Thymus (tissue), 11 donors: ENCODE measurements around the gene CPVL. TPM values are rescaled to one million over a fixed set of nuclear protein-coding genes. Genes with fewer than 3 reads are reported as not detected.

Source experiments
- DNase-seq, 9 donors: peaks; one replicate each; pipeline ENCODE4 v3.0.0-alpha.2; 2013; ENCODE audit warnings: low spot score in 9 of 9, low read depth in 6 of 9, missing footprints in 1 of 9
- H3K27ac ChIP-seq, 2 donors: one replicate each; pipeline ENCODE4 v1.5.1; 2013; ENCODE audit warnings: control low read depth in 1 of 2, low read depth in 1 of 2, low read length in 1 of 2, mild to moderate bottlenecking in 1 of 2, moderate library complexity in 1 of 2
- H3K27me3 ChIP-seq, 2 donors: one replicate each; pipeline ENCODE4 v1.5.1; 2013; ENCODE audit warnings: low read length in 1 of 2; ENCODE audit not compliant: control insufficient read depth in 2 of 2, insufficient read depth in 1 of 2
- H3K36me3 ChIP-seq, 2 donors: one replicate each; pipeline ENCODE4 v1.5.1; 2013; ENCODE audit warnings: low read length in 1 of 2, mild to moderate bottlenecking in 1 of 2, moderate library complexity in 1 of 2; ENCODE audit not compliant: control insufficient read depth in 2 of 2, insufficient read depth in 2 of 2
- H3K4me1 ChIP-seq, 2 donors: one replicate each; pipeline ENCODE4 v1.5.1; 2013; ENCODE audit warnings: low read length in 2 of 2; ENCODE audit not compliant: control insufficient read depth in 2 of 2, insufficient read depth in 2 of 2
- H3K4me3 ChIP-seq, 2 donors: one replicate each; pipeline ENCODE4 v1.5.1; 2013; ENCODE audit warnings: low read length in 2 of 2, control low read depth in 1 of 2, mild to moderate bottlenecking in 1 of 2
- H3K9me3 ChIP-seq, 2 donors: one replicate each; pipeline ENCODE4 v1.5.1; 2013; ENCODE audit warnings: low read length in 1 of 2, mild to moderate bottlenecking in 1 of 2; ENCODE audit not compliant: control insufficient read depth in 2 of 2, insufficient read depth in 1 of 2
- WGBS: extraction: QIAGEN DNeasy Blood & Tissue Kit; methylation state at CpG from one replicate; pipeline ENCODE4 v1.1.7; 2013; 5-methylcytosine and 5-hydroxymethylcytosine counted together
- polyA plus RNA-seq: library from polyadenylated mRNA; stranded (reverse); fragments of 200-250 nt; gene quantifications from one replicate; pipeline ENCODE4 v1.2.3, GENCODE V29; 2013
- total RNA-seq: library from RNA; stranded (reverse); fragments of 120-200 nt; gene quantifications from one replicate; pipeline ENCODE4 v1.2.4, GENCODE V29; 2013
- donor health status: healthy.

The CPVL gene
- total and polyA plus RNA-seq, 2 donors: 112 to 125 TPM

- WGBS: 98% methylated on average over 3 of the region's 3 CpGs
These were observed 83.1 kb downstream of the CPVL start for GRCh38 chr7:29063236-29063635.

DNA sequence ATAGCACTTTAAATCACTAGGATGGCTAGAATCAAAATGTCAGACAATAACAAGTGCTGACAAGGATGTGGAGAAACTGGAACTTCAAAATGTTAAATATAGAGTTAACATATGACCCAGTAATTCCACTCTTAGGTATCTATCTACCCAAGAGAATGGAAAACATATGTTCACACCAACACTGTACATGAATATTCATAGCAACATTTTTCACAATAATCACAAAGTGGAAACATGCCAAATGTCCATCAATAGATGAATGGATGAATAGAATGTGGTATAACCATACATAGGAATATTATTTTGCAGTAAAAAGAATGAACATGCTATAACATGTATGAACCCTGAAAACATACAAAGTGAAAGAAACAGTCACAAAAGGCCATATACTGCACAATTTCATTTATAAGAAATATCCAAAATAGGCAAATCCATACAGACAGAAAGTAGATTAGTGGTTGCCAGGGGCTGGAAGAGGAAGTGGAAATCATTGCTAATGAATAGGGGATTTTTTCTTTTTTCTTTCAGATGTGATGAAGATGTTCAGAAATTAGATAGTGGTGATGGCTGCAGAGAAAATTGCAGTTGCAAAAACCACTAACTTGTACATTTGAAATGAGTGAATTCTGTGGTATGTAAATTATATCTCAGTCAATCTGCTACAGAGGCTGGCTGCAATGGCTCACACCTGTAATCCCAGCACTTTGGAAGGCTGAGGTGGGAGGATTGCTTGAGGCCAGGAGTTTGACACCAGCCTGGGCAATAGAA is 93.0 kb downstream of the CPVL start:
- Histone ChIP-seq H3K27me3 (no peaks in the 10 kb centered on the region), H3K4me1 (no peaks in the 10 kb centered on the region), H3K9me3 (no peaks in the 10 kb centered on the region), H3K4me3 (no peak overlapping the region), H3K27ac (no peak overlapping the region), H3K36me3 (no peaks in the 10 kb centered on the region)
- no peak for DNase-seq

More at GRCh38 chr7:29063236-29063635, 83.1 kb downstream of the CPVL start:
- no peak for DNase-seq
- Histone ChIP-seq H3K9me3 (no peaks in the 10 kb centered on the region), H3K36me3 (no peaks in the 10 kb centered on the region), H3K4me1 (no peaks in the 10 kb centered on the region), H3K4me3 (no peak overlapping the region), H3K27me3 (no peaks in the 10 kb centered on the region), H3K27ac (no peak overlapping the region)

DNA sequence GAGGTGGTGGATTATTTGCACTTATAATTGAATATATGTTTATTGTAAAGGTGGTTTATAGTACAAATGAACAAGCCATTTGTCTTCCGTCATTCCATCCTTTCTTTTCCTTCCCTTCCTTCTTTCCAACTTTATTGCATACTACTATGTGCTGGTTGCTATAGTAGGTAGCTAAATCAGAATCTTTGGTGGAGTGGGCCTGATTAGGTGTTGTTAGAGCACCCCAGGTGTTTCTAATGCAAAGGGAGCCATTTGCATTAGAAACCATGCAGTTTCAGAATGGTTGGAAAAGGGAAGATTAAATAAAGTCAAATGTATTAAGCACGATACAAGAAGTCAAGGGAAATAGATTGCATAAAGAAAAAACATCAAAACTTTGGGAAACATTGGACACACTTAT is 99.4 kb downstream of the CPVL start:
- WGBS: 96% methylated on average over 2 of the region's 2 CpGs
- no peak overlapping the region for H3K27ac ChIP-seq
- DNase-seq: no peak
- H3K9me3 ChIP-seq: no peaks in the 10 kb centered on the region
- H3K27me3 ChIP-seq: no peaks in the 10 kb centered on the region
- H3K4me3 ChIP-seq: no peak overlapping the region
- H3K4me1 ChIP-seq: no peaks in the 10 kb centered on the region
- H3K36me3 ChIP-seq: no peaks in the 10 kb centered on the region

DNA sequence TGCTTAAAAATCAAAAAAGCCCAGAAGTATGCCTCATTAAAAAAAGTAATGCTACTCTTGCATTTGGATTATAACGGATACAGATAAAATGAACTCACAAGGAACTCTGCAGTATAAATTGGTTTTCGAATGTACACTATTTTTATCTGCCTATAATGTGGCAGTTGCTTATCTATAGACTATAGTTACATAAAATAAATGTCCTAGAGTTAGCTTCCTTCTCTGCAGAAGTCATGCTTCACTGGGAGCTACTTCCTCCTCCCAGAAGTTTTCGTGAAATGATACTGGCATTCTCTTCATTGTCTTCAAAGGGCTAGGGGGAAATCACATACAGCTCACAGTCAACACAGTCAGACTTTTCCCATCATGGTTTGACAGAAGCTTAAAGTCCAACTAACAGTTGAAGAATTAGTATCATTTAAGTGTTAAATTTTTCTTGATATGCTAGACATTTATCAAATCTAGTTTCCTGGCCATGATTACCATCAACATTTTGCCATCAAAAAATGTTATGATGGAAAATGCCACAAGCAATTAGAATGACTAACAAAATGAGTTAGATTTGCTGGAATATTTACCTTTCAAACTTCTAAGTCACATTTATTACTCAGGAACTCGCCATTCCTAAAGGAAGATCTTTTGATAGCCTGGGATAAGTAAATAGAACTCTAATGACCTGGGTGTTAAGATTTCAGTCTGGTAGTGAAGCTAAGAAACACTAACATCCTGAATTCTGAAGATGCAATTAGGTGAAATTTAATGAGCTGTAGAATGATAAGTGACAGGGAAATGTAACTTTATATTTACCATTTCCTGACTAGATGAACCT is 100.9 kb downstream of the CPVL start:
- no peaks in the 10 kb centered on the region for H3K4me1 ChIP-seq
- no peaks in the 10 kb centered on the region for H3K36me3 ChIP-seq
- 94% methylated on average over 4 of the region's 4 CpGs for WGBS
- no peak overlapping the region for H3K27ac ChIP-seq
- DNase-seq: no peak
- no peaks in the 10 kb centered on the region for H3K9me3 ChIP-seq
- H3K27me3 ChIP-seq: no peaks in the 10 kb centered on the region
- H3K4me3 ChIP-seq: no peak overlapping the region

GRCh38 chr7:29044554-29044953 is 101.8 kb downstream of the CPVL start:
- no peaks in the 10 kb centered on the region for H3K9me3 ChIP-seq
- no peaks in the 10 kb centered on the region for H3K27me3 ChIP-seq
- no peak overlapping the region for H3K4me3 ChIP-seq
- no peaks in the 10 kb centered on the region for H3K4me1 ChIP-seq
- DNase-seq: no peak
- H3K27ac ChIP-seq: no peak overlapping the region
- WGBS: 97% methylated on average over 5 of the region's 5 CpGs
- H3K36me3 ChIP-seq: no peaks in the 10 kb centered on the region

DNA sequence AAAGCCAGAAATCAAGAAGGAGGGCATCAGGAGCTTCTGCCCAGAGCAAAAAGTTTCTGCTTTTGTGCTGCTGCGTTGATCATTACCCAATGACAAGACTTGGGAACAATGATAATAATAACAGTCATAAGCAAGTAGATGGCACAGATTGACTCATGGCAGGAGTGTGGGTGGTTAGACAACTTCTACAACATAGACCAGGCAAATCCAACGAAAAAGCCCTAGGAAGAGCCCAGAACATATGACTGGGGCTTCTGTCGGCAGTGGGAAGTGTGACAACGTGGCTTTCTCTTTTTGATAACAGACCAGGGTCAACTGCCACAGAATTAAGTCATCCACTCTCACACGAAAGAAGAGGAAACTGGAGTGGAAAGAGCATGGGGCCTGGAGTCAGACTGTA is 102.8 kb downstream of the CPVL start:
- H3K27ac ChIP-seq: no peak overlapping the region
- no peaks in the 10 kb centered on the region for H3K9me3 ChIP-seq
- no peak overlapping the region for H3K4me3 ChIP-seq
- H3K4me1 ChIP-seq: no peaks in the 10 kb centered on the region
- no peaks in the 10 kb centered on the region for H3K36me3 ChIP-seq
- WGBS: 97% methylated on average over 5 of the region's 5 CpGs
- no peaks in the 10 kb centered on the region for H3K27me3 ChIP-seq
- DNase-seq: no peak

GRCh38 chr7:29042824-29043231 is 103.5 kb downstream of the CPVL start:
- H3K9me3 ChIP-seq: no peaks in the 10 kb centered on the region
- no peak for DNase-seq
- 97% methylated on average over 4 of the region's 4 CpGs for WGBS

GRCh38 chr7:29041991-29042390 is 104.3 kb downstream of the CPVL start:
- no peaks in the 10 kb centered on the region for H3K27me3 ChIP-seq

More at GRCh38 chr7:29042824-29043231, 103.5 kb downstream of the CPVL start:
- H3K36me3 ChIP-seq: no peaks in the 10 kb centered on the region
- no peaks in the 10 kb centered on the region for H3K27me3 ChIP-seq
- H3K27ac ChIP-seq: no peak overlapping the region
- H3K4me1 ChIP-seq: no peaks in the 10 kb centered on the region
- H3K4me3 ChIP-seq: no peak overlapping the region

DNA sequence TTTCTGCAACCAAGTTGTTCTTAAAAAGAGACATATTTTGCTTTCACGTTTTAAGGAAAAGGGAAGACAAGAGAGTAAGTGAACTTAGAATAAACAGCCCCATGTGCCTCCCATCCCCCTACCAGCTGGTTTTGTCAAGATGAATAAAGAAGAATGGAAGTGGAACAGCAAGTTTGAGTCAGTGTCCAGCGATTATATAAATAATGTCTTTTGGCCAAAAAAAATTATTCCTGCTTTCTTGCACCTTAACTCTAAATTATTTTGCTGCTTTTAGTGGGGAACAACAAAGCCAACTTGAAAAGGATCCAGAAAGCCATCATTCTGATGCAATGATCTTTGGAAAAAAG is 105.8 kb downstream of the CPVL start:
- no peaks in the 10 kb centered on the region for H3K4me1 ChIP-seq
- DNase-seq: no peak
- H3K4me3 ChIP-seq: no peak overlapping the region
- H3K36me3 ChIP-seq: no peaks in the 10 kb centered on the region
- no peak overlapping the region for H3K27ac ChIP-seq
- H3K27me3 ChIP-seq: no peaks in the 10 kb centered on the region
- no peaks in the 10 kb centered on the region for H3K9me3 ChIP-seq
- WGBS: 89% methylated on average over 2 of the region's 2 CpGs

More at GRCh38 chr7:29041991-29042390, 104.3 kb downstream of the CPVL start:
- Histone ChIP-seq H3K27ac (no peak overlapping the region), H3K9me3 (no peaks in the 10 kb centered on the region), H3K4me3 (no peak overlapping the region), H3K4me1 (no peaks in the 10 kb centered on the region), H3K36me3 (no peaks in the 10 kb centered on the region)
- DNase-seq: no peak
- WGBS: 100% methylated on average over 4 of the region's 4 CpGs
